ENCODE data around the gene RASSF10. TPM values are rescaled to one million over a fixed set of nuclear protein-coding genes. Genes with fewer than 3 reads are reported as not detected.

RASSF10 gene
- total RNA-seq, 1 donor from 2014 or later = 2.0 TPM

- Histone ChIP-seq H3K79me2 (ENCODE audit: insufficient read depth, low read length) (no peaks in the 10 kb centered on the region), H3K36me3 (ENCODE audit: insufficient read depth, low read length) (no peaks in the 10 kb centered on the region), H3K9me3 (ENCODE audit: insufficient read depth, low read depth, low read length) (peaks cover 5% of the 10 kb centered on the region), H3K9ac (ENCODE audit: low read length) (no peak overlapping the region), H3K4me2 (ENCODE audit: low read length) (peak overlapping the region; percentile 83), H4K20me1 (ENCODE audit: insufficient read depth, low read length) (peaks cover 6% of the 10 kb centered on the region), H3K27me3 (ENCODE audit: insufficient read depth, low read length) (peaks cover 55% of the 10 kb centered on the region), H2AFZ (ENCODE audit: low read depth, low read length) (no peak overlapping the region), H3K4me3 (ENCODE audit: insufficient read depth, low read depth, low read length) (no peak overlapping the region), H3K4me1 (ENCODE audit: insufficient read depth, low read length) (peaks cover 9% of the 10 kb centered on the region), H3K27ac (ENCODE audit: low read depth, low read length) (no peak overlapping the region)
- TF ChIP-seq, protein P1, sequence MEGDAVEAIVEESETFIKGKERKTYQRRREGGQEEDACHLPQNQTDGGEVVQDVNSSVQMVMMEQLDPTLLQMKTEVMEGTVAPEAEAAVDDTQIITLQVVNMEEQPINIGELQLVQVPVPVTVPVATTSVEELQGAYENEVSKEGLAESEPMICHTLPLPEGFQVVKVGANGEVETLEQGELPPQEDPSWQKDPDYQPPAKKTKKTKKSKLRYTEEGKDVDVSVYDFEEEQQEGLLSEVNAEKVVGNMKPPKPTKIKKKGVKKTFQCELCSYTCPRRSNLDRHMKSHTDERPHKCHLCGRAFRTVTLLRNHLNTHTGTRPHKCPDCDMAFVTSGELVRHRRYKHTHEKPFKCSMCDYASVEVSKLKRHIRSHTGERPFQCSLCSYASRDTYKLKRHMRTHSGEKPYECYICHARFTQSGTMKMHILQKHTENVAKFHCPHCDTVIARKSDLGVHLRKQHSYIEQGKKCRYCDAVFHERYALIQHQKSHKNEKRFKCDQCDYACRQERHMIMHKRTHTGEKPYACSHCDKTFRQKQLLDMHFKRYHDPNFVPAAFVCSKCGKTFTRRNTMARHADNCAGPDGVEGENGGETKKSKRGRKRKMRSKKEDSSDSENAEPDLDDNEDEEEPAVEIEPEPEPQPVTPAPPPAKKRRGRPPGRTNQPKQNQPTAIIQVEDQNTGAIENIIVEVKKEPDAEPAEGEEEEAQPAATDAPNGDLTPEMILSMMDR (IDR thresholded peaks at IDR 0.05; ENCODE audit: insufficient read depth, low read depth, low read length) = no peak
- no peak for TF ChIP-seq EZH2 (IDR thresholded peaks at IDR 0.05; ENCODE audit: insufficient read depth, low read length)
- no peak for DNase-seq (ENCODE audit: low read depth)
- no peak overlapping the region for H3K27ac Mint-ChIP-seq (ENCODE audit: unreplicated experiment)
- H3K36me3 Mint-ChIP-seq (ENCODE audit: low read depth, unreplicated experiment) = peaks cover 2% of the 10 kb centered on the region
- H3K4me1 Mint-ChIP-seq (ENCODE audit: low read depth, unreplicated experiment) = peaks cover 1% of the 10 kb centered on the region
- H3K9me3 Mint-ChIP-seq (ENCODE audit: unreplicated experiment) = peaks cover 6% of the 10 kb centered on the region
- H3K27me3 Mint-ChIP-seq (ENCODE audit: low read depth, unreplicated experiment) = peaks cover 26% of the 10 kb centered on the region
- no peak for FAIRE-seq
- H3K4me3 Mint-ChIP-seq (ENCODE audit: unreplicated experiment) = no peak overlapping the region
These were observed 1.7 kb upstream of the RASSF10 start for GRCh38 chr11:13007182-13008060.

DNA sequence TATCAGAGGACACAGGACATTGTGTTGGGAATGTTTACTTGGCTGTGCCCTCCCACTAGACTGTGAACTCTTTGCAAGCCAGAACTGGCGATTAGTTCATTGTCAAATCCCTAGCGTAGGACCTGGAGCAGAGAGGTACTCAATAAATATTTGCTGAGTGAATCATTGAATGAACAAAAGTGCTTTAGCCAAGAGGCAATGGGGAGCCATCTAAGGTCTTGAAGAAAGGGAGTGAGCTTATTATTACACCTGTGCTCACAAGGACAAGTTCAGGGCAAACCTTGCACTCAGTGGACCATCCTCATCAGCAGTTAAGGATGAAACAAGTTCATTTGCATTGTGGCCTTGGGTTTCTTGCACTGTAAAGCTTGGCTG lies 1.1 kb upstream of the RASSF10 start:
- Histone ChIP-seq H3K27me3 (ENCODE audit: insufficient read depth, low read length) (peaks cover 61% of the 10 kb centered on the region), H2AFZ (ENCODE audit: low read depth, low read length) (no peak overlapping the region), H3K4me3 (ENCODE audit: insufficient read depth, low read depth, low read length) (no peak overlapping the region), H3K4me2 (ENCODE audit: low read length) (peak overlapping the region; percentile 83), H4K20me1 (ENCODE audit: insufficient read depth, low read length) (peaks cover 7% of the 10 kb centered on the region), H3K9me3 (ENCODE audit: insufficient read depth, low read depth, low read length) (peaks cover 5% of the 10 kb centered on the region), H3K36me3 (ENCODE audit: insufficient read depth, low read length) (no peaks in the 10 kb centered on the region), H3K4me1 (ENCODE audit: insufficient read depth, low read length) (peaks cover 8% of the 10 kb centered on the region), H3K27ac (ENCODE audit: low read depth, low read length) (no peak overlapping the region), H3K79me2 (ENCODE audit: insufficient read depth, low read length) (no peaks in the 10 kb centered on the region), H3K9ac (ENCODE audit: low read length) (no peak overlapping the region)
- H3K36me3 Mint-ChIP-seq (ENCODE audit: low read depth, unreplicated experiment) = peaks cover 2% of the 10 kb centered on the region
- H3K4me3 Mint-ChIP-seq (ENCODE audit: unreplicated experiment) = peak overlapping the region; percentile 84
- peaks cover 6% of the 10 kb centered on the region for H3K9me3 Mint-ChIP-seq (ENCODE audit: unreplicated experiment)
- no peak overlapping the region for H3K27ac Mint-ChIP-seq (ENCODE audit: unreplicated experiment)
- FAIRE-seq = no peak
- peaks cover 6% of the 10 kb centered on the region for H3K4me1 Mint-ChIP-seq (ENCODE audit: low read depth, unreplicated experiment)
- peaks cover 32% of the 10 kb centered on the region for H3K27me3 Mint-ChIP-seq (ENCODE audit: low read depth, unreplicated experiment)
- no peak for DNase-seq (ENCODE audit: low read depth)
- TF ChIP-seq, protein P1 (IDR thresholded peaks at IDR 0.05; ENCODE audit: insufficient read depth, low read depth, low read length) = no peak
- TF ChIP-seq EZH2 (IDR thresholded peaks at IDR 0.05; ENCODE audit: insufficient read depth, low read length) = no peak

DNA sequence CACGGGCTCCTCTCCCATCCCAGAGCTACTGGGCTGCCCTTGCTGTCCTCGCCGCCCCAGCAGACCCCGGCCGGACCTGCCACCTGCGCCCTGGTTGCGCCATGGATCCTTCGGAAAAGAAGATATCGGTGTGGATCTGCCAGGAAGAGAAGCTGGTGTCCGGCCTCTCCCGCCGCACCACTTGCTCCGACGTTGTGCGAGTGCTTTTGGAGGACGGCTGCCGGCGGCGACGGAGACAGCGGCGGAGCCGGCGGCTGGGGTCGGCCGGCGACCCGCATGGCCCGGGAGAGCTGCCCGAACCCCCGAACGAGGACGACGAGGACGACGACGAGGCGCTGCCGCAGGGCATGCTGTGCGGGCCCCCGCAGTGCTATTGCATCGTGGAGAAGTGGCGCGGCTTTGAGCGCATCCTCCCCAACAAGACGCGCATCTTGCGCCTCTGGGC lies 382 bp downstream of the RASSF10 start:
- H2AFZ ChIP-seq (ENCODE audit: low read depth, low read length) = no peak overlapping the region
- H3K4me1 ChIP-seq (ENCODE audit: insufficient read depth, low read length) = peaks cover 5% of the 10 kb centered on the region
- no peaks in the 10 kb centered on the region for H3K36me3 ChIP-seq (ENCODE audit: insufficient read depth, low read length)
- peaks cover 7% of the 10 kb centered on the region for H3K4me1 Mint-ChIP-seq (ENCODE audit: low read depth, unreplicated experiment)
- no peak for DNase-seq (ENCODE audit: low read depth)
- peaks cover 71% of the 10 kb centered on the region for H3K27me3 ChIP-seq (ENCODE audit: insufficient read depth, low read length)
- peaks cover 6% of the 10 kb centered on the region for H3K9me3 Mint-ChIP-seq (ENCODE audit: unreplicated experiment)
- no peak overlapping the region for H3K27ac ChIP-seq (ENCODE audit: low read depth, low read length)
- peak; percentile 62 for TF ChIP-seq EZH2 (IDR thresholded peaks at IDR 0.05; ENCODE audit: insufficient read depth, low read length)
- TF ChIP-seq, protein P1 (IDR thresholded peaks at IDR 0.05; ENCODE audit: insufficient read depth, low read depth, low read length) = no peak
- no peak for FAIRE-seq
- H3K4me3 ChIP-seq (ENCODE audit: insufficient read depth, low read depth, low read length) = peak overlapping the region; percentile 40
- H3K27ac Mint-ChIP-seq (ENCODE audit: unreplicated experiment) = no peak overlapping the region
- H3K27me3 Mint-ChIP-seq (ENCODE audit: low read depth, unreplicated experiment) = peaks cover 34% of the 10 kb centered on the region
- no peak overlapping the region for H3K9ac ChIP-seq (ENCODE audit: low read length)
- H3K9me3 ChIP-seq (ENCODE audit: insufficient read depth, low read depth, low read length) = peaks cover 5% of the 10 kb centered on the region
- peaks cover 2% of the 10 kb centered on the region for H3K36me3 Mint-ChIP-seq (ENCODE audit: low read depth, unreplicated experiment)
- peaks cover 7% of the 10 kb centered on the region for H4K20me1 ChIP-seq (ENCODE audit: insufficient read depth, low read length)
- H3K4me2 ChIP-seq (ENCODE audit: low read length) = peak overlapping the region; percentile 83
- H3K79me2 ChIP-seq (ENCODE audit: insufficient read depth, low read length) = no peaks in the 10 kb centered on the region
- H3K4me3 Mint-ChIP-seq (ENCODE audit: unreplicated experiment) = peak overlapping the region; percentile 67
